Measurements from ENCODE around the gene STK24. TPM values are rescaled to one million over a fixed set of nuclear protein-coding genes. Genes with fewer than 3 reads are reported as not detected.

Gene STK24
- total RNA-seq, 4 donors from 2014 or later = 28.7 to 68.4 (median 49.4) TPM

DNA sequence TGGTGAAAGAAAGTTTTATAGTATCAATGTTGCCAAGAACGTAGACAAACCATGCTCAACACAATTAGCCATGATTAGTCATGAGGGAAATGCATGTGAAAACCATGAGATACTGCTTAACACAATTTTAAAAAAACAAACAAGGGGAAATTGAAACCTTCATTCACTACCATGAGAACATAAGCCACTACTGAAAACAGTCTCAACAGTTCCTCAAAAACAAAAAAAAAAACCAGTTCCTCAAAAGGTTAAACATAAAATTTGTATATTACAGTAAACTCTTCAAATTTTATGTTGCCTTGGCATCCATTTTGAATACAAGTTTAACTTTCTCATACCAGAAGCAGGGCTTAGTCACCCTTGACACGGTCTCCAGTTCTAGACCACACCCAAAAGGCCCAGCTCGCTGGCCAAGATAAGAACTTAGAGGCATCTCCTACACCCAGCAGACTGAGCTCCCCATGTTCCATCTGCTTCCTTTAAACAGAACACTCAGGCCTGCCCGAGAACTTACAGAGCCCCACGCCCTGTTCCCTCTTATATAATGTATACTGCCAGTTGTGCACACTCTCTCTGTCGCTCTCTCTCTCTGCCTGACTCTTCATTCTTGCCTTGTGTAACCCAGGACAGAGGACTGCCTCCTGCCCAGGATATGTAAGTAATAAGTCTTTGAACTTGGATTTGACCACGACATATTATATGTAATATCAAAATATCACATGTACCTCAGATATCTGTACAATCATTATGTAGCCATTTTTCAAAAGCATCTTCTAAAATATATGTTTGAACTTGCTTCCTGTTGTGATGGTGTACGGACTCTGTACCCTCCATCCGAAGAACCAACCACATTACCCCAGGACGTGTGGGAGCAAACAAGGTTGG is 67.4 kb downstream of the STK24 start:
- Histone ChIP-seq H3K27ac (peak overlapping the region; percentile 44 to 61 (median 50)), H3K4me3 (no peak overlapping the region), H3K36me3 (no peaks in the 10 kb centered on the region), H3K4me1 (peaks cover 63 to 67% of the 10 kb centered on the region in 2 donors), H3K27me3 (no peaks in the 10 kb centered on the region), H3K9me3 (no peaks in the 10 kb centered on the region)
- ATAC-seq (peak; percentile 48 to 59), DNase-seq (peak; percentile 31 to 65)
- TF ChIP-seq POLR2A (IDR thresholded peaks at IDR 0.05) = no peak
- TF ChIP-seq, protein P1, sequence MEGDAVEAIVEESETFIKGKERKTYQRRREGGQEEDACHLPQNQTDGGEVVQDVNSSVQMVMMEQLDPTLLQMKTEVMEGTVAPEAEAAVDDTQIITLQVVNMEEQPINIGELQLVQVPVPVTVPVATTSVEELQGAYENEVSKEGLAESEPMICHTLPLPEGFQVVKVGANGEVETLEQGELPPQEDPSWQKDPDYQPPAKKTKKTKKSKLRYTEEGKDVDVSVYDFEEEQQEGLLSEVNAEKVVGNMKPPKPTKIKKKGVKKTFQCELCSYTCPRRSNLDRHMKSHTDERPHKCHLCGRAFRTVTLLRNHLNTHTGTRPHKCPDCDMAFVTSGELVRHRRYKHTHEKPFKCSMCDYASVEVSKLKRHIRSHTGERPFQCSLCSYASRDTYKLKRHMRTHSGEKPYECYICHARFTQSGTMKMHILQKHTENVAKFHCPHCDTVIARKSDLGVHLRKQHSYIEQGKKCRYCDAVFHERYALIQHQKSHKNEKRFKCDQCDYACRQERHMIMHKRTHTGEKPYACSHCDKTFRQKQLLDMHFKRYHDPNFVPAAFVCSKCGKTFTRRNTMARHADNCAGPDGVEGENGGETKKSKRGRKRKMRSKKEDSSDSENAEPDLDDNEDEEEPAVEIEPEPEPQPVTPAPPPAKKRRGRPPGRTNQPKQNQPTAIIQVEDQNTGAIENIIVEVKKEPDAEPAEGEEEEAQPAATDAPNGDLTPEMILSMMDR (IDR thresholded peaks at IDR 0.05 in 4 of 5, conservative IDR thresholded peaks at IDR 0.05 in 1 of 5) = no peak
- intact Hi-C loops (cut with DNase I; ENCODE audit: low total_unique reads) (no loop called here), in situ Hi-C loops (cut with MboI; ENCODE audit: low sequenced_read_pairs in 4 of 4) (no loop called here)

DNA sequence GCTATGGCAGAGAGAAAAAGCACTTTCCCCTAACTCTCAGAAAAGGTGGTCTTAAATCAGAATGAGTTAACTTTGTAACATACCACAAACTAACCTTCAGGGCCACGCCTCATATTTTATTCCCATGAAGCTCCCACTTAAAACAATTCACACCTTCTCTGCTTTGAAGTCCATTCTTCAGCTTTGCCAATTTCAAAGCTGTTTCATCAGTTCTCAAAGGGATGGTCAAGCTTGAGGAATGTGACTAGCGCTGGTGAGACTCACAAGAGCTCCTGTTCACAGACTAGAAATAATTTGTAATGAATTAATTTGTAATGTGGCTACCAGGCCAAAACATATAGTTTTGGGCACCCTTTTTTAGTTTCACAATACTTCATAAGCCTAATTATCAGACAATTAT is 68.2 kb downstream of the STK24 start:
- H3K27ac ChIP-seq = peak overlapping the region; percentile 44 to 61 (median 50)
- ATAC-seq (peak in 1 of 2 donors; percentile 35), DNase-seq (no peak)
- H3K4me3 ChIP-seq = no peak overlapping the region
- H3K4me1 ChIP-seq = peaks cover 69 to 70% of the 10 kb centered on the region in 2 donors
- H3K36me3 ChIP-seq = no peaks in the 10 kb centered on the region
- H3K27me3 ChIP-seq = no peaks in the 10 kb centered on the region
- in situ Hi-C loops (cut with MboI; ENCODE audit: low sequenced_read_pairs in 4 of 4) = no loop called here
- H3K9me3 ChIP-seq = no peaks in the 10 kb centered on the region
- intact Hi-C loops (cut with DNase I; ENCODE audit: low total_unique reads) = no loop called here
- TF ChIP-seq, protein P1 (IDR thresholded peaks at IDR 0.05 in 4 of 5, conservative IDR thresholded peaks at IDR 0.05 in 1 of 5) = no peak
- TF ChIP-seq POLR2A (IDR thresholded peaks at IDR 0.05) = no peak

GRCh38 chr13:98508280-98508679 is 68.6 kb downstream of the STK24 start:
- ATAC-seq (no peak), DNase-seq (no peak)
- in situ Hi-C loops (cut with MboI; ENCODE audit: low sequenced_read_pairs in 4 of 4) = no loop called here
- peak overlapping the region; percentile 44 to 61 (median 56) for H3K27ac ChIP-seq
- no peaks in the 10 kb centered on the region for H3K9me3 ChIP-seq
- H3K4me1 ChIP-seq = peaks cover 72% of the 10 kb centered on the region in 2 donors
- no peaks in the 10 kb centered on the region for H3K36me3 ChIP-seq
- H3K27me3 ChIP-seq = no peaks in the 10 kb centered on the region
- H3K4me3 ChIP-seq = no peak overlapping the region
- TF ChIP-seq, protein P1 (IDR thresholded peaks at IDR 0.05 in 4 of 5, conservative IDR thresholded peaks at IDR 0.05 in 1 of 5) = no peak
- no peak for TF ChIP-seq POLR2A (IDR thresholded peaks at IDR 0.05)
- intact Hi-C loops (cut with DNase I; ENCODE audit: low total_unique reads) = no loop called here

GRCh38 chr13:98507282-98507797 is 69.6 kb downstream of the STK24 start:
- H3K27me3 ChIP-seq = no peaks in the 10 kb centered on the region
- H3K4me1 ChIP-seq = peaks cover 75 to 81% of the 10 kb centered on the region in 2 donors
- intact Hi-C loops (cut with DNase I; ENCODE audit: low total_unique reads) = no loop called here
- H3K9me3 ChIP-seq = no peaks in the 10 kb centered on the region
- in situ Hi-C loops (cut with MboI; ENCODE audit: low sequenced_read_pairs in 4 of 4) = no loop called here
- H3K27ac ChIP-seq = peak overlapping the region; percentile 42 to 58 (median 50)
- no peaks in the 10 kb centered on the region for H3K36me3 ChIP-seq
- TF ChIP-seq POLR2A (IDR thresholded peaks at IDR 0.05) = no peak
- TF ChIP-seq, protein P1 (IDR thresholded peaks at IDR 0.05 in 4 of 5, conservative IDR thresholded peaks at IDR 0.05 in 1 of 5) = no peak
- peak overlapping the region in 1 of 4 donors; percentile 6 for H3K4me3 ChIP-seq
- DNase-seq (no peak), ATAC-seq (peak; percentile 43 to 56)

Data from gastrocnemius medialis (tissue), 4 donors.